ENCODE measurements around the gene MAN1A2. TPM values are rescaled to one million over a fixed set of nuclear protein-coding genes. Genes with fewer than 3 reads are reported as not detected.
"Not testable (repeated sequence)": the region's sequence is repeated elsewhere in the genome, so short reads cannot be mapped to it uniquely, and the experiment has no call there.

The MAN1A2 gene
- 23.7 TPM for polyA plus RNA-seq (2013, experiment 1 of 2; ENCODE audit: insufficient read length)
- polyA plus RNA-seq (2013, experiment 2 of 2; ENCODE audit: insufficient read length) = 27.8 TPM

- peak; percentile 79 for DNase-seq
These were observed at the start of gene MAN1A2 for GRCh38 chr1:117367046-117368025. Gene MAN1A2 (plus strand): TSS chr1:117367449. CDS start chr1:117368184, 735 bp downstream.

DNA sequence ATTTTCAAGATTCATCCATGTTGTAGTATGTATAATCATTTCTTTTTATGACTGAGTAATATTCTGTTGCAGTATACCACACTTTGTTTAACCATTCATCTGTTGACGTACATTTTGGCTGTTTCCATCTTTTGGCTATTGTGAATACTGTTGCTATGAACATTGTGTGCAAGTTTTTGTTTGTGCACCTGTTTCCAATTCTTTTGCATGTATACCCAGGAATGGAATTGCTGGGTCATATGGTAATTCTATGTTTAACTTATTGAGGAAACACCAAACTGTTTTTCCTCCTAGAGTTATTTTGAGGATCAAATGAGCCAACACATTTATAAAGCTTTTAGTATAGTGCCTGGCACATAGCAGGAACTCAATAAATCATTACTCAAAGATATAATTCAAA lies 49.2 kb upstream of the MAN1A2 start:
- no peak for DNase-seq

DNA sequence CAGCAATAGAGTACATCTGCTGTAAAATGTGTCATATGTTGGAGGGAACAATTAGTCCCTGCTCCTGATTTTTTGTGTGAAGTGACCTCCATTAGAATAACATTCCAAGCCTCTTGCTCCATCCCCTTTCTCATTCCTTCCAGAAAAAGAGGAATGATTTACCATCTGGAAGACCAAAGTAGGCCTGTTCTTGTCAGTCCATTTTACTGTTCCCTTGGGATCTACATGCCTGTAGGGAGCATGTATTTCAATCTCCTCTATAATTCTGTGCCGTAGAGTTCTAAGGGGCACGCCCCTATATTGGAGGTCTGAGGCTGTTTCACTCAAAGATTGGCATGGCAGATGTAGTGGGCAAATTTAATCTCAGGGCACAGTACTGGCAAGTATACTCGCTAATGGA lies 48.8 kb upstream of the MAN1A2 start:
- no peak for DNase-seq

GRCh38 chr1:117320515-117320914 lies 46.7 kb upstream of the MAN1A2 start:
- no peak for DNase-seq

- no peak for DNase-seq
These were observed 45.3 kb upstream of the MAN1A2 start for GRCh38 chr1:117321680-117322609.

- DNase-seq = no peak
These were observed 42.9 kb upstream of the MAN1A2 start for GRCh38 chr1:117324357-117324756.

DNA sequence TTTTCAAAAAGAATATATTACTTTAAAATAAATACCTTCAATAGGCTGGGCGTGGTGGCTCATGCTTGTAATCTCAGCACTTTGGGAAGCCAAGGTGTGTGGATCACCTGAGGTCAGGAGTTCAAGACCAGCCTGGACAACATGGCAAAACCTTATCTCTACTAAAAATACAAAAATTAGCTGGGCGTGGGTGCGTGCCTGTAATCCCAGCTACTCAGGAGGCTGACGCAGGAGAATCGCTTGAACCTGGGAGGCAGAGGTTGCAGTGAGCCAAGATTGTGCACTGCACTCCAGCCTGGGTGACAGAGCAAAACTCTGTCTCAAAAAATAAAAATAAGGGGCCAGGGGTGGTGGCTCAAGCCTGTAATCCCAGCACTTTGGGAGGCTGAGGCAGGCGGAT lies 41.2 kb upstream of the MAN1A2 start:
- not testable (repeated sequence) for DNase-seq

DNA sequence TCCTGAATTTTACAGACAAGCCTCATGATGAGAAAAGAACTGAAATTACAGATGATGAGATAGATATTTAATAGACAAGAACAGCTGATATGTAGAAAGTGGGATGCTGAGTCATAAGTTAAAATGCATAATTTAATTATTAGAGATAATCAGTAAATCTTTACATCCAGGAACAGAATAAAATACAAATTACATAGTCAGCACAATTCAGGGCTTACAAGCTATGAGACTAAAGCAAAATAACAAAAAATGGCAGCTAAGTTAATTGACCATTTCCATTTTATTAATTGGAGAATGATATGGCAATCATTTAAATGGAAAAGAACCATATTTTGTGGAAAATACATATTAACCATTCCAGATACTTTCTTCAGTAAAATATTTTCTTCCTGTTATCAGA lies 40.2 kb upstream of the MAN1A2 start:
- DNase-seq = no peak

- no peak for DNase-seq
These were observed 31.7 kb upstream of the MAN1A2 start for GRCh38 chr1:117335376-117336086.

GRCh38 chr1:117336088-117336817 lies 31.0 kb upstream of the MAN1A2 start:
- no peak for DNase-seq

DNA sequence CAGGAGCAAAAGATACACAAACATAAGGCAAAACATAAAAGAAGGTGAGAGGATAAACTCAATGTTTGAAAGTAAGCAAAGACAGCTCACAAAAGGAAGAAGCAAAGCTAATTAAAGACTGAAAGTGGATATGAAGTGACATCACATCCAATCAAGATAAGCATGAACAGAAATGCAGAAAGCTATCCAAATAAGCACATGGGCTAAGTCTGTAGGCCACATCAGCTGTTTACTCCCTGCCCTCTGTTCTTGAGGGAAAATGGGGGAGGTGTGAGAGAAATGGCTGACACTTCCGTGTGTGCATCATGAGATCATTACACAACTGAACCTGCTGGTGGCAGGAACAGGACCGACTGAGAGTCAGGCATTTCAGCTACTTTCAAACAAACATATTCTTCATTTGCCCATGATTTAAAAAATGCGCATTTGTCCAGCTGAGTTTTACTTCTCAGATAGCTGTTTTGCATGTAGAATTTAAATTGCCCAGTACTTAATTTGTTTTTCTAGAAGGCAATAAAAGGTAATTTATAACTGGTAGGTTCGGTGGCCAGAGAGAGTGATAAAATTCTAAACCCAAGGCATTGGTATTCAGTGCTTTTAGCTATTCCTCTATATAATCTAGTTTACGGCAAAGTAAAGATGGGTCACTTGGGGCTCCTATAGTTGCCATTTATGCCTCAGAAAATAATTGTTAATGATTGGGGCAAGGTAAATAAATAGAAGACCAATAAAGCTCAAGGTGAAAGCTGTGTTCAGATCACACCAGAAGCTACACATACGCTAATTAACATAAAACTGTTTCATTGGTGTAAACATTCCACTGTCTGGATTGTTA lies 27.2 kb upstream of the MAN1A2 start:
- DNase-seq = peak; percentile 27

DNA sequence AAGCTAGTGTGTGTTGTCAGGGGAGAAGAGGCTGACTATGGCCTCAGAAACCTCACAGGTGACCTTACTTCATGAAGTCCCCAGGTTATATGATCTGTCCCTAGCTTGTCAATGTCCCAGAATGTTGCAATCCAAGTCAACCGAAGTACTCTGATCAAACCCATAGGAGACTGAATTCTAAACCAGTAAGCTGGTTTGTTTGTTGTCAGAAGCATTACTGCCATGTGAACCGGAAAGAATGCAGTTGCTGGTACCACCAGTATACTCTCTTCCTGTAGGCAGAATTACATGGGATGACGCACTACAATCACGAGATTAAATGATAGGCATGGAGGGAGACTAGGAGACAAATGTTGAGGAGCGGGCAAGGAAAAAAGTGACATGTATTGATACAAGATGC lies 26.1 kb upstream of the MAN1A2 start:
- DNase-seq = no peak

- DNase-seq = no peak
These were observed 24.9 kb upstream of the MAN1A2 start for GRCh38 chr1:117342397-117342796.

- no peak for DNase-seq
These were observed 20.9 kb upstream of the MAN1A2 start for GRCh38 chr1:117346206-117346928.

DNA sequence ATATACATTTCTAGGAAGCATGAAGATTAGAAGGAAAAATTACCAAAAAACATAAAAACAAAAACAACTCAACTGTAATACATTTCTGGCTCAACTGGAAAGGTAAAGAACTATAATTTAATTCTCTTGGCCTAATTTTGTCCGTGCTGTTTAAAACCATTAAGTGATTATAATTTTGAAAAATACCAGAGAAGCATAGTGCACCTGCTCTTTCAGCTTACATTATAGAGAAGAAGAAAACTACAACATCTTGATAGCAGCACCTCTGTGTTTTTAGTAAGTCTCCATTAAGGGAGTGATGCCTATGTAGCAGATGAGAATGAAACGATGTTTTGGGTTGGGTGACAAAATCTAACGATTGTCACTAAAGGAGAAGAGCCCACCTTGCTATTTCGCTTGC lies 19.3 kb upstream of the MAN1A2 start:
- DNase-seq = no peak

DNA sequence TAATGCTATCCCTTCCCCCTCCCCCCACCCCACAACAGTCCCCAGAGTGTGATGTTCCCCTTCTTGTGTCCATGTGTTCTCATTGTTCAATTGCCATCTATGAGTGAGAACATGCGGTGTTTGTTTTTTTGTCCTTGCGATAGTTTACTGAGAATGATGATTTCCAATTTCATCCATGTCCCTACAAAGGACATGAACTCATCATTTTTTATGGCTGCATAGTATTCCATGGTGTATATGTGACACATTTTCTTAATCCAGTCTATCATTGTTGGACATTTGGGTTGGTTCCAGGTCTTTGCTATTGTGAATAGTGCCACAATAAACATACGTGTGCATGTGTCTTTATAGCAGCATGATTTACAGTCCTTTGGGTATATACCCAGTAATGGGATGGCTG lies 14.6 kb upstream of the MAN1A2 start:
- DNase-seq = not testable (repeated sequence)

GRCh38 chr1:117357833-117358603 lies 9.2 kb upstream of the MAN1A2 start:
- DNase-seq = not testable (repeated sequence)

DNA sequence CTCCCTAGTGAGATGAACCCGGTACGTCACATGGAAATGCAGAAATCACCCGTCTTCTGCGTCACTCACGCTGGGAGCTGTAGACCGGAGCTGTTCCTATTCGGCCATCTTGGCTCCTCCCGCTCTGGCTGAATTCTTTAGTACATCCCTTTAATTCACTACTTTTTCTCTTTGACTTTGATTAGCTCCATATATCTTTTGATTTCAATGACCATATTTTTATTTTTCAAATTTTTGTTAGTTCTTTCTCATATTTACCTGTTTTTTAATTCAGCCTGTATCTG lies 8.7 kb upstream of the MAN1A2 start:
- DNase-seq = not testable (repeated sequence)

GRCh38 chr1:117359561-117360289 lies 7.5 kb upstream of the MAN1A2 start:
- no peak for DNase-seq
